ENCODE results near the gene PTBP1.

- TF ChIP-seq ZNF576 (CRISPR knock-in tag; IDR thresholded peaks at IDR 0.05) (no peak), ZNF124 (CRISPR knock-in tag; IDR thresholded peaks at IDR 0.05) (no peak), RNF219 (CRISPR knock-in tag; IDR thresholded peaks at IDR 0.05) (no peak), RFX5 (IDR thresholded peaks at IDR 0.05; ENCODE audit: low read depth, low read length) (no peak), ZNF160 (CRISPR knock-in tag; IDR thresholded peaks at IDR 0.05) (no peak), SNRNP70 (IDR thresholded peaks at IDR 0.05; ENCODE audit: low read depth, low read length) (no peak), CTCF (CRISPR knock-in tag; IDR thresholded peaks at IDR 0.05) (no peak), CBX5 (CRISPR knock-in tag; IDR thresholded peaks at IDR 0.05; ENCODE audit: borderline replicate concordance) (0 out of 2 replicates have a peak, but pooled peaks have one; percentile 17), BCLAF1 (IDR thresholded peaks at IDR 0.05) (no peak), ZBTB44 (CRISPR knock-in tag; IDR thresholded peaks at IDR 0.05) (0 out of 2 replicates have a peak, but pooled peaks have one; percentile 18), ZNF34 (CRISPR knock-in tag; IDR thresholded peaks at IDR 0.05; ENCODE audit: borderline replicate concordance) (no peak)
Measured at GRCh38 chr19:782185-782877, 14.9 kb upstream of the PTBP1 start.
